Type B pancreatic cell (in vitro differentiated cells): Measurements from ENCODE around the gene CACNA2D1. TPM values are rescaled to one million over a fixed set of nuclear protein-coding genes. Genes with fewer than 3 reads are reported as not detected.

Experiments used
- DNase-seq: peaks from one replicate; pipeline ENCODE4 v3.0.0; 2021; ENCODE audit warnings: mixed read lengths; ENCODE audit not compliant: unreplicated experiment; ENCODE audit errors: extremely low spot score
- H3K27ac Mint-ChIP-seq: 2 replicates; pipeline ENCODE4 v1.8.0; 2021; ENCODE audit warnings: mild to moderate bottlenecking, mixed read lengths
- H3K27me3 Mint-ChIP-seq: 2 replicates; pipeline ENCODE4 v1.8.0; 2021; ENCODE audit warnings: mixed read lengths
- H3K36me3 Mint-ChIP-seq: 2 replicates; pipeline ENCODE4 v1.8.0; 2021; ENCODE audit warnings: mixed read lengths
- H3K4me1 Mint-ChIP-seq: one replicate; pipeline ENCODE4 v1.8.0; 2021; ENCODE audit warnings: mixed read lengths; ENCODE audit not compliant: unreplicated experiment
- H3K4me3 Mint-ChIP-seq: 2 replicates; pipeline ENCODE4 v1.8.0; 2021; ENCODE audit warnings: mild to moderate bottlenecking, mixed read lengths
- H3K9me3 Mint-ChIP-seq: 2 replicates; pipeline ENCODE4 v1.8.0; 2021; ENCODE audit warnings: mixed read lengths
- total RNA-seq: library from RNA; stranded (reverse); gene quantifications from 2 replicates; pipeline ENCODE4 v1.2.1, GENCODE V29; 2021; ENCODE audit warnings: low replicate concordance
- TF ChIP-seq, protein P1 (sequence below): fragments of 200-600 bp; sonication (generic); conservative IDR thresholded peaks from 2 replicates; pipeline ENCODE4 v1.5.0; 2021; ENCODE audit warnings: antibody characterized with exemption, mild to moderate bottlenecking

CACNA2D1 gene
- total RNA-seq, 1 donor from 2014 or later = 21.5 TPM

DNA sequence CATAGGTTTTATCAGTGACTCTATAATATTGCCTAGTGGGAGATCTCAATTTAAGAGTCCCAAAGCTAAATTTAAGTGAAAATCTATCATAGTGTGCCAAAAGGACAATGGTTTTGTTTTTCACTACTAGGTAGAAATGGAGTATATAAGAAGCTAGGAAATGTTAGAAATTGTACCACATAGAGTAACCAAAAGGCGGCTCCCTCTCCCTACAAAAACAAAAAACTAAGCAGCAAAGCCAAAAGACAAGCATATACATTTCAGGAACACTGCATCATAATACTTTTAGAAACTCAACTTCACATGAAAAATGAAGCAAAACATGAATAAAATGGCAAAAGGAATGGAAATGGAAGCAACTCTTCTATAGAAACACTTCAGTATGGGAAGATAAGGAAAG, 271.6 kb downstream of the CACNA2D1 start:
- Mint-ChIP-seq H3K27ac (no peak overlapping the region), H3K27me3 (no peaks in the 10 kb centered on the region), H3K4me1 (peaks cover 4% of the 10 kb centered on the region), H3K36me3 (no peaks in the 10 kb centered on the region), H3K4me3 (no peak overlapping the region), H3K9me3 (no peaks in the 10 kb centered on the region)
- no peak for DNase-seq
- TF ChIP-seq, protein P1, sequence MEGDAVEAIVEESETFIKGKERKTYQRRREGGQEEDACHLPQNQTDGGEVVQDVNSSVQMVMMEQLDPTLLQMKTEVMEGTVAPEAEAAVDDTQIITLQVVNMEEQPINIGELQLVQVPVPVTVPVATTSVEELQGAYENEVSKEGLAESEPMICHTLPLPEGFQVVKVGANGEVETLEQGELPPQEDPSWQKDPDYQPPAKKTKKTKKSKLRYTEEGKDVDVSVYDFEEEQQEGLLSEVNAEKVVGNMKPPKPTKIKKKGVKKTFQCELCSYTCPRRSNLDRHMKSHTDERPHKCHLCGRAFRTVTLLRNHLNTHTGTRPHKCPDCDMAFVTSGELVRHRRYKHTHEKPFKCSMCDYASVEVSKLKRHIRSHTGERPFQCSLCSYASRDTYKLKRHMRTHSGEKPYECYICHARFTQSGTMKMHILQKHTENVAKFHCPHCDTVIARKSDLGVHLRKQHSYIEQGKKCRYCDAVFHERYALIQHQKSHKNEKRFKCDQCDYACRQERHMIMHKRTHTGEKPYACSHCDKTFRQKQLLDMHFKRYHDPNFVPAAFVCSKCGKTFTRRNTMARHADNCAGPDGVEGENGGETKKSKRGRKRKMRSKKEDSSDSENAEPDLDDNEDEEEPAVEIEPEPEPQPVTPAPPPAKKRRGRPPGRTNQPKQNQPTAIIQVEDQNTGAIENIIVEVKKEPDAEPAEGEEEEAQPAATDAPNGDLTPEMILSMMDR = no peak

DNA sequence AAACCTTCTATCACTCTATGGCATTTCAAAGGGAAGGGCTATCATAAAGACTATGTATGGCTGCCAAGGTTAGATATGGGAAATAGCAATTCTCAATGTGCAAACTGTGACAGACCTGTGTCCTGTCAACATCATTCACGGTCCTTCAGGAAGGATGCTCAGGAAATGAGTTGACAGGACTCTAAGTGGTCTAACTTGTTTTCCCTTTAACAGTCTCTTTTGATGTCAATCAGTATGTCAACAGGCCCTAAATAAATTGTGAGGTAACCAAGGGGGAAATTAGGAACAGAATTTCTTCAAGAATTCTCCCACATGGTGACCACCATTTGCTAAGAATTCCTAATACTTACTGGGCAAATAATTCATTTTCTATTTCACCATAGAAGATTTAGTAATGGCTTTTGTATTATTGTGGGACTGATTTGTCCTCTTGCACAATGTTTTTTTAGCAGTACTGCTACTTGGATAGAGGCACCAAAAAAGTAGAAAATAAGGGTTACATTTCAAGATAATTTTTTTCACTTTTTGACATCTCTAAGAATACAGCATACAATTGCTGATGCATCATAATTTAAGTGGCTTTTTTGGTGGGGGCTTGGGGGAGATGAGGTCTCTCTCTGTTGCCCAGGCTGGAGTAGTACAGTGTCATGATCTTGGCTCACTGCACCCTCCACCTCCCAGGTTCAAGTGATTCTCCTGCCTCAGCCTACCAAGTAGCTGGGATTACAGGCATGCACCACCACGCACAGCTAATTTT, 275.8 kb downstream of the CACNA2D1 start:
- TF ChIP-seq, protein P1 = no peak
- H3K36me3 Mint-ChIP-seq = no peaks in the 10 kb centered on the region
- peaks cover 4% of the 10 kb centered on the region for H3K4me1 Mint-ChIP-seq
- DNase-seq = no peak
- peaks cover under 1% of the 10 kb centered on the region for H3K27me3 Mint-ChIP-seq
- H3K9me3 Mint-ChIP-seq = no peaks in the 10 kb centered on the region
- no peak overlapping the region for H3K27ac Mint-ChIP-seq
- H3K4me3 Mint-ChIP-seq = no peak overlapping the region

DNA sequence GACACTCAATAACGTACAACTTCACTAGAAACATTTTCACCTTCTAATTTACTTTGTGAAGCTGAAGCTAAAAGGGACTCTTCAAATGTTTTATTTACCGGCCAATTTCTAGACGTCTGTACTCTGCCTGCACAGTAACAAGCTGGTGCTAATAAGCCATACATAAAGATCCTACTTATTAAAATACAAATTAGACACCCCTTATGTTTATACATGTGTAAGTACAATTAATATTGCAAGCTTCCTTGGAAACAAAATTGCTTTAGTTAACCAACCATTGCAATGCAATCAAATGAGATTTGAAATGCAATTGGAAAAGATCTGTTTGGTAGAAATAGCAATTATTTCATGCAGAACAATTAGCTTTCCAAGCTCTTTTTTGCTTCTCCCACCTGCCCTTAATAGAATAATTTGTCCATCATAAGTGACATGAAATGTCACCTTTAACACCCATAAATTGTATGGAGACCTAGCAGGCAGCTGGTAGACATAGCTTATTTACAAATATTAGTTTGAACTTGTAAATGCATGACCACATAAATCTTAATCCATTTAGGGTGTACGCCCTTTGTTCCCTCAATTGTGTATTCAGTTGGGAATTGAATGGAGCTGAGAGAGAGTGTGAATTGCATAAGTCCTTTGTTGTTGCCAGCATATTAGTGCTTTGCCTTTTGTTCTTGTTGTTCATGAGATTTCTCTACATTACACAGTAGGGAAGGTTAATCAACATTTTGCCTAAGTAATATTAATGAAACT, 277.1 kb downstream of the CACNA2D1 start:
- Mint-ChIP-seq H3K27me3 (peaks cover 2% of the 10 kb centered on the region), H3K9me3 (no peaks in the 10 kb centered on the region), H3K4me1 (no peaks in the 10 kb centered on the region), H3K36me3 (no peaks in the 10 kb centered on the region), H3K27ac (no peak overlapping the region), H3K4me3 (no peak overlapping the region)
- DNase-seq = no peak
- TF ChIP-seq, protein P1 = no peak

DNA sequence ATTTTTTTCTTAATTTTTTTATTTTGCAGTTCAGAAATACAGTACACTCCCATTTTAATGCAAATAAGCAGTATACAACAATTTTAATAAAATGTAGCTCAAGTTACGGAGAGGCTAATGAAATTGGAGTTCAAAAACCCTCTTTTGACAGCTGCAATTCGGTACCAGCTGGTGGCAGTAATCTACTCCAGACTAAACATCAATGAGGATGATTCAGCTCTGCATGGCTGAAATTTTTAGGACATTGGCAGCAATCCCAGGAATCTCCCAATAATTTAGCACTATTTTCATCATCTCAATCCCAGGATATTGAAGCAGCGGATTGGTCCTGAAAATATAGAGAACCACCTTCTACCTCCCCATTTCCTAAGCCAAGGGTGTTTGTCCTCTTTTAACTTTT, 278.8 kb downstream of the CACNA2D1 start:
- H3K27me3 Mint-ChIP-seq = peaks cover 2% of the 10 kb centered on the region
- H3K27ac Mint-ChIP-seq = no peak overlapping the region

DNA sequence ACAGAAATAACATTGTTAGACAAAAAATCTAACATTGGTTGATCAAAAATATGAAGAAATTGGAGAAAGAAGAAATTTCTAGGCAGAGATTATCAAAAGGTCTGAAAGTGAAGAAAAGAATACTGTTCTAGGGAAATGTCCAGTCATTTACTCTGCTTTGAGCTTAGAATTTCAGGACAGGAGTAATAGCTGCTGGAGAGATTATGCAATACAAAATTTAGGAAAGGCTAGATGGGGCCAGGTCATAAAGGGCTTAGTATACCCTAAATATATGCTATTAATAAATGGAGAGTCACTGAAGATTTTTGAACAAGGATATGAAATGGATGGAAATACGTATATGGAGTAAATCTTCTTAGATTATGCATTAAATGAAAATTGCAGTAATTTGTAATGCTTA, 279.2 kb downstream of the CACNA2D1 start:
- DNase-seq = no peak
- H3K9me3 Mint-ChIP-seq = no peaks in the 10 kb centered on the region
- H3K36me3 Mint-ChIP-seq = no peaks in the 10 kb centered on the region
- TF ChIP-seq, protein P1 = no peak
- H3K27ac Mint-ChIP-seq = no peak overlapping the region
- no peak overlapping the region for H3K4me3 Mint-ChIP-seq
- peaks cover 2% of the 10 kb centered on the region for H3K27me3 Mint-ChIP-seq
- H3K4me1 Mint-ChIP-seq = no peaks in the 10 kb centered on the region

More for the DNA sequence above, 278.8 kb downstream of the CACNA2D1 start:
- TF ChIP-seq, protein P1 = no peak
- Mint-ChIP-seq H3K36me3 (no peaks in the 10 kb centered on the region), H3K4me1 (no peaks in the 10 kb centered on the region), H3K9me3 (no peaks in the 10 kb centered on the region), H3K4me3 (no peak overlapping the region)
- DNase-seq = no peak
